ENCODE results near the gene PTPRG. TPM values are rescaled to one million over a fixed set of nuclear protein-coding genes. Genes with fewer than 3 reads are reported as not detected.

The PTPRG gene
- total and polyA plus RNA-seq, 2 experiments from 2014 or later, result 24.4 to 131 TPM

DNA sequence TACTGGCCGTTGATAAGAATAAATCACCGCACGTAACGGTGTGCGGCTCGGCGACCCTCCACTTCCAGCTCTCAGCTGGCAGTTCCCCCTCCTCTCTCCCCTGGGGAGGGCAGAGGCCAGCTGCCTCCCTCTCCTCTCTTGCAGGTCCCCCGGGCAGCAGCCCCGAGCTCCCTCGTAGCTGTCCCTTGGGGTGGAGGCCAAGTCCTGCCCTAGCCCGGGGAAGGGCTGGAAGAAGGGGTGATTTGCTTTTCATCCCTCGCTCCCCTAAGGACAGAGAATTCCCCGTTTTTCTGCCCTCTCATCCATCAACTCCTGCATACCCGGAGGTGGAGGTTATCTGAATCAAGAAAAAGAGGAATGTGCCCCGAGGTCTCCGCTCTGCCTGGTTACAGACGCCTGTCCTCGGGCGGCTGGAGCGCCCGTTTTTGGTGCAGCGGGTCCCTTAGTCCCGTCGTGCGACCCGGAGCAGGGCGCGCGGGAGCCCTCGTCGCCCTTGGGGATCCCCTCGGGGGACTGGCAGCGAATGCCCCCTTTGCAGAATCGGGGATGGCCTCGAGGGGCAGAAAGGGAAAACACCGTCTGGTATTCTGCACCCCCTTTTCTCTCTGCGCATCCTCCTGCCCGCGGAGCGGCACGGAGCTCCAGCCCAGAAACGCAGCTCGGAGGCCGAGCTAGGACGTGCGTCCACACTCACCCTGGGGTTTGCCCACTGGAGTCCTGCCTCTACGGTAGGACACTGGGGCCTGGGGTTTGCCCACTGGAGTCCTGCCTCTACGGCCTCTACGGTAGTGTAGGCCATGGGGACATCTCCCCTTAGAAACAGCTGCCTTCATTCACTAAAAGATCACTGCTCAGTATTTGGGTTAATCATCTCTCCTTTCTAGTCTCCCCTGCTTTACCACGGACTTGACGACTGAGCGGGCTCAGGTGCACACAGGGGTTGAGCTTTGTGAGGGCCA is 2.2 kb downstream of the PTPRG start:
- Histone ChIP-seq H3K4me1 (ENCODE audit: insufficient read depth) (peaks cover 38% of the 10 kb centered on the region), H2AFZ (no peak overlapping the region), H3K4me3 (peak overlapping the region; percentile 97), H4K20me1 (replicated peaks; ENCODE audit: insufficient read depth) (peaks cover 48% of the 10 kb centered on the region), H3K4me2 (peak overlapping the region; percentile 89), H3K79me2 (replicated peaks; ENCODE audit: insufficient read depth) (peaks cover 72% of the 10 kb centered on the region), H3F3A (replicated peaks; ENCODE audit: low read depth) (peaks cover 10% of the 10 kb centered on the region; the same call in 1 of the 2 replicates), H3K36me3 (ENCODE audit: insufficient read depth) (no peaks in the 10 kb centered on the region; the same call in 1 of the 2 replicates), H3K9me2 (ENCODE audit: insufficient read depth) (no peaks in the 10 kb centered on the region), H3K27ac (ENCODE audit: low read depth) (no peak overlapping the region), H3K27me3 (ENCODE audit: insufficient read depth) (peaks cover 25% of the 10 kb centered on the region)
- peak; percentile 3 for ATAC-seq
- Mint-ChIP-seq H3K9me3 (peaks cover 8% of the 10 kb centered on the region; the same call in 2 of the 3 replicates), H3K27me3 (ENCODE audit: insufficient read depth, low read depth, poor library complexity) (peaks cover 39% of the 10 kb centered on the region), H3K4me1 (peaks cover 42% of the 10 kb centered on the region), H3K27ac (peak overlapping the region; percentile 31; the same call in 1 of the 2 replicates), H3K4me3 (peak overlapping the region; percentile 99), H3K36me3 (ENCODE audit: low read depth) (peaks cover 42% of the 10 kb centered on the region)
- TF ChIP-seq NANOG (IDR thresholded peaks at IDR 0.05; ENCODE audit: borderline replicate concordance), result no peak
- no peak for TF ChIP-seq ZNF114 (CRISPR knock-in tag; IDR thresholded peaks at IDR 0.05)
- DNase-seq (ENCODE audit: low spot score), result peak; percentile 71

DNA sequence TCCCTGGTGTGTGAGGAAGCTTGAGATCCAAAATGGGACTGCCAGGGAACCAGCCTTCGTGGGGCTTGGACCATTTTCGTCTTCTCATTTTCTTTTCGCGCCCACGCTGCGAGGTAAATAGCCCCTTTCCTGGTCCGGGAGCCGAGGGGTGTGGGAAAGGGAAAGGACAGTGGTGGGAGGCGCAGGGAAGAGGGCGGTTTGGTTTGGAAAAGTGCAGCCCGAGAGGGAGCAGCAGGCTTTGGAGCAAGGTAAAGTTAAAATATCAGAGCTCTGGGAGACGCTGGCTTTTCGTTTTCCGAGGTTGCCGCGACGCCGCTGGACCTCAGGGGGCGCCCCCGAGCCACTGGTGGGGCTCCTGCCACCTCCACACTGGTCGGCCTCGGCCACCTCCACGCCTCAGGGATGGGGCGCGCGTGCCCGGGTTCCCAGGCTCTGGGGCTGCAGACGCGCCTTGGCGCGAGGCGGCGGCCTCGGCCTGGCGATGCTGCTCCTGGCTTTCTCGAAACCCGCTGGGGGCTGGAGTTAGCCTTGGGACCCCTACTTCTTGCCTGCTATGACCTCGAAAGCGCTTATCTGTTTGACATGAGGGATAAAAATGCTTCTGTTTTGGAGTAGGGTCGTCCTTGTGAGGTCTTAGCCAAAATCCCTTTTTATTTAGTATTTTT is 3.2 kb downstream of the PTPRG start:
- peak overlapping the region; percentile 89 for H3K4me2 ChIP-seq
- H3K27ac ChIP-seq (ENCODE audit: low read depth), result no peak overlapping the region
- peaks cover 3% of the 10 kb centered on the region; the same call in 1 of the 3 replicates for H3K9me3 Mint-ChIP-seq
- H3K4me1 Mint-ChIP-seq, result peaks cover 43% of the 10 kb centered on the region
- H3K36me3 Mint-ChIP-seq (ENCODE audit: low read depth), result peaks cover 38% of the 10 kb centered on the region
- peak; percentile 56 for TF ChIP-seq CREB1 (CRISPR knock-in tag; IDR thresholded peaks at IDR 0.05; ENCODE audit: low read depth)
- TF ChIP-seq, protein P1, sequence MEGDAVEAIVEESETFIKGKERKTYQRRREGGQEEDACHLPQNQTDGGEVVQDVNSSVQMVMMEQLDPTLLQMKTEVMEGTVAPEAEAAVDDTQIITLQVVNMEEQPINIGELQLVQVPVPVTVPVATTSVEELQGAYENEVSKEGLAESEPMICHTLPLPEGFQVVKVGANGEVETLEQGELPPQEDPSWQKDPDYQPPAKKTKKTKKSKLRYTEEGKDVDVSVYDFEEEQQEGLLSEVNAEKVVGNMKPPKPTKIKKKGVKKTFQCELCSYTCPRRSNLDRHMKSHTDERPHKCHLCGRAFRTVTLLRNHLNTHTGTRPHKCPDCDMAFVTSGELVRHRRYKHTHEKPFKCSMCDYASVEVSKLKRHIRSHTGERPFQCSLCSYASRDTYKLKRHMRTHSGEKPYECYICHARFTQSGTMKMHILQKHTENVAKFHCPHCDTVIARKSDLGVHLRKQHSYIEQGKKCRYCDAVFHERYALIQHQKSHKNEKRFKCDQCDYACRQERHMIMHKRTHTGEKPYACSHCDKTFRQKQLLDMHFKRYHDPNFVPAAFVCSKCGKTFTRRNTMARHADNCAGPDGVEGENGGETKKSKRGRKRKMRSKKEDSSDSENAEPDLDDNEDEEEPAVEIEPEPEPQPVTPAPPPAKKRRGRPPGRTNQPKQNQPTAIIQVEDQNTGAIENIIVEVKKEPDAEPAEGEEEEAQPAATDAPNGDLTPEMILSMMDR (conservative IDR thresholded peaks at IDR 0.05; ENCODE audit: low read depth in 2 of 2), result peak; percentile 67 to 82
- TF ChIP-seq, protein P2, sequence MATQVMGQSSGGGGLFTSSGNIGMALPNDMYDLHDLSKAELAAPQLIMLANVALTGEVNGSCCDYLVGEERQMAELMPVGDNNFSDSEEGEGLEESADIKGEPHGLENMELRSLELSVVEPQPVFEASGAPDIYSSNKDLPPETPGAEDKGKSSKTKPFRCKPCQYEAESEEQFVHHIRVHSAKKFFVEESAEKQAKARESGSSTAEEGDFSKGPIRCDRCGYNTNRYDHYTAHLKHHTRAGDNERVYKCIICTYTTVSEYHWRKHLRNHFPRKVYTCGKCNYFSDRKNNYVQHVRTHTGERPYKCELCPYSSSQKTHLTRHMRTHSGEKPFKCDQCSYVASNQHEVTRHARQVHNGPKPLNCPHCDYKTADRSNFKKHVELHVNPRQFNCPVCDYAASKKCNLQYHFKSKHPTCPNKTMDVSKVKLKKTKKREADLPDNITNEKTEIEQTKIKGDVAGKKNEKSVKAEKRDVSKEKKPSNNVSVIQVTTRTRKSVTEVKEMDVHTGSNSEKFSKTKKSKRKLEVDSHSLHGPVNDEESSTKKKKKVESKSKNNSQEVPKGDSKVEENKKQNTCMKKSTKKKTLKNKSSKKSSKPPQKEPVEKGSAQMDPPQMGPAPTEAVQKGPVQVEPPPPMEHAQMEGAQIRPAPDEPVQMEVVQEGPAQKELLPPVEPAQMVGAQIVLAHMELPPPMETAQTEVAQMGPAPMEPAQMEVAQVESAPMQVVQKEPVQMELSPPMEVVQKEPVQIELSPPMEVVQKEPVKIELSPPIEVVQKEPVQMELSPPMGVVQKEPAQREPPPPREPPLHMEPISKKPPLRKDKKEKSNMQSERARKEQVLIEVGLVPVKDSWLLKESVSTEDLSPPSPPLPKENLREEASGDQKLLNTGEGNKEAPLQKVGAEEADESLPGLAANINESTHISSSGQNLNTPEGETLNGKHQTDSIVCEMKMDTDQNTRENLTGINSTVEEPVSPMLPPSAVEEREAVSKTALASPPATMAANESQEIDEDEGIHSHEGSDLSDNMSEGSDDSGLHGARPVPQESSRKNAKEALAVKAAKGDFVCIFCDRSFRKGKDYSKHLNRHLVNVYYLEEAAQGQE (IDR thresholded peaks at IDR 0.05; ENCODE audit: unreplicated experiment), result no peak
- peaks cover 82% of the 10 kb centered on the region for H3K79me2 ChIP-seq (replicated peaks; ENCODE audit: insufficient read depth)
- H3K9me2 ChIP-seq (ENCODE audit: insufficient read depth), result no peaks in the 10 kb centered on the region
- H4K20me1 ChIP-seq (replicated peaks; ENCODE audit: insufficient read depth), result peaks cover 57% of the 10 kb centered on the region
- H3K27me3 ChIP-seq (ENCODE audit: insufficient read depth), result peaks cover 25% of the 10 kb centered on the region
- H3K4me1 ChIP-seq (ENCODE audit: insufficient read depth), result peaks cover 33% of the 10 kb centered on the region
- DNase-seq (ENCODE audit: low spot score) (peak; percentile 83), ATAC-seq (peak; percentile 52)
- H3K36me3 ChIP-seq (ENCODE audit: insufficient read depth), result no peaks in the 10 kb centered on the region; the same call in 1 of the 2 replicates
- peaks cover 39% of the 10 kb centered on the region for H3K27me3 Mint-ChIP-seq (ENCODE audit: insufficient read depth, low read depth, poor library complexity)
- H3K4me3 ChIP-seq, result peak overlapping the region; percentile 97
- H3F3A ChIP-seq (replicated peaks; ENCODE audit: low read depth), result peaks cover 10% of the 10 kb centered on the region; the same call in 1 of the 2 replicates
- H3K27ac Mint-ChIP-seq, result peak overlapping the region; percentile 31; the same call in 1 of the 2 replicates
- no peak overlapping the region for H2AFZ ChIP-seq
- peak overlapping the region; percentile 99 for H3K4me3 Mint-ChIP-seq

All from GM23338 (cell line).